Measurements from ENCODE around the gene ARHGAP23.

ARHGAP23 gene

DNA sequence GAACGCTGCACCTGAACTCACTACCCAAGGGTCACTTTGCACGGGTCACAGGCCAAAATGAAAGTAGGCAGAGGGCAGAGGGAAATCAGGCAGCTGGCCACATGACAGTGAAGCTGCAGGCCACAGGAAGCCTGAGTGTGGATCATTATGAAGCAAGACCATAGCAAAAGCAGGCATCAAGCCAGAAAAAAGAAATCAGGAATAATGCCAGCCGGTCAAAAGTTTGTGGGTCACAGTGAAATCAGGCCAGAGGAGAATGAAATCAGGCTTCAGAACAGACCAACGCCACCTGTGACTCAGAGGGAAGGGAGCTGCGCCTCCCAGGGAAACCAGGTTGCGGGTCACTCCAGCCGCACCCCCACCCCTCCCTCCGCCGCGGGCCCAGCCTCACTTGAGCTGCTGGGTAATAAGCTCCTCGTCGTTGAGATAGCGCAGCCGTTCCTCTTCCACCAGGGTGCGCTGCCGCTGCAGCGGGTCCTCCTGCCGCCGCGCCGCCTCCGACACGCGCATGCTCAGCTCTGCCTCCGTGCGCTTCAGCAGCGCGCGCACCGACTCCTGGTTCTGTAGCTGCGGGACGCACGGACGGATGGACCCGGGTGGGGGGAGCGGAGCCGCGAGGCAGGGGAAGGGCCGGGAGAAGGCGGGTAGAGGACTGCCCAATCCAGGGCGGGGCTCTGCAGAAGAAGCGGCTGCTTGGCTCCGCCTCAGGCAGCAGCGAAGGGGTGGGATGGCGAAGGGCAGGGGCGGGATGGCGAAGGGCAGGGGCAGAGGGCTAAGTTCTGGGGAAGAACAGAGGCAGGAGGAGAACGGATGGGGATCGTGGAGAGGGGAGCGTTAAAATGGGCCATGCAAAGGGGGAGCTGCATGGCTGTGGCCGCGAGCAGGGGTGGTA, 129.8 kb downstream of the ARHGAP23 start:
- DNase-seq: peak; percentile 90 to 91

DNA sequence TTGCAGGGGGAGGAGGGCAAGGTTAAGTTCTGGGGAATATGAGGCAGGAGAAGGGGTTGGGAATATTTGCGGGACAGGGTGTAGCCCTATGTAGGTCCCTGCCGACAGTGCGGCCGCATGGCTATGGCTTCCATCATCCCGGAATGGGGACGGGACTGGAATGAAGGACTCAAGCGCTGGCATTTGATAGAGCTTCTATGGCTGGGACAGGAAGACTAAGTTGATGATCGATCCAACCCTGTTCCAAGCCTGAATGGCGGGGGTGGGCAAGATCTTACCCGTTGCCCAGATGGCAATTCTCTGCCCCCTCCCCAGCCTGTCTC, 130.4 kb downstream of the ARHGAP23 start:
- no peak for DNase-seq

- peak; percentile 88 for DNase-seq
Observed at GRCh38 chr17:38559051-38559879, 131.0 kb downstream of the ARHGAP23 start.

DNA sequence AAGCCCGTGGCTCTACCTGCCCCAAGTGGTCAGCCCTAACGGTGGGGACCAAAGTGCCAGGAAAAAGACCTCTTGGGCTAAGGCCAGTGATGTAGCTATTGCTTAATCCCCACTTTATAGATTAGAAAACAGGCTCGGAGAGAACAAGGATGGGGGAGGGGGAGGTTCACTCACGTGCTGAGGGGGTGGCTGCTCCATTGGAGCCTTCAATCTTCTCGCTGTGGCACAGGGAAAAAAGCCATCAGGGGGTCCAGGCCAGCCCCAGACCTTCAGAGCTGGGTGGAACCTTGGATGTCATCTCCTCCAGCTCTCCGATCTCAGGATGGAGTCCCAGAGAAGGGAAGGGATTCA, 131.6 kb downstream of the ARHGAP23 start:
- no peak for DNase-seq

- DNase-seq: peak in 1 of 2 donors; percentile 22
Observed at GRCh38 chr17:38560503-38561318, 132.4 kb downstream of the ARHGAP23 start.

GRCh38 chr17:38561416-38562214, 133.4 kb downstream of the ARHGAP23 start:
- no peak for DNase-seq
